HG02981 (cell line): ENCODE measurements around the gene GIPC3.
"Not testable (repeated sequence)": the region's sequence is repeated elsewhere in the genome, so short reads cannot be mapped to it uniquely, and the experiment has no call there.

Experiments
- ATAC-seq: cut with Tn5 transposase; IDR thresholded peaks from one replicate; pipeline ENCODE4 v1.9.1; 2021; ENCODE audit warnings: mild to moderate bottlenecking, moderate library complexity; ENCODE audit not compliant: unreplicated experiment

GIPC3 gene

GRCh38 chr19:3575949-3576673 is 9.2 kb upstream of the GIPC3 start:
- no peak for ATAC-seq

GRCh38 chr19:3576696-3577443 is 8.4 kb upstream of the GIPC3 start:
- no peak for ATAC-seq

- no peak for ATAC-seq
Measured at GRCh38 chr19:3577723-3578344, 7.4 kb upstream of the GIPC3 start.

- ATAC-seq: no peak
Measured at GRCh38 chr19:3578390-3578789, 6.9 kb upstream of the GIPC3 start.

- no peak for ATAC-seq
Measured at GRCh38 chr19:3580156-3580934, 4.9 kb upstream of the GIPC3 start.

- ATAC-seq: not testable (repeated sequence)
Measured at GRCh38 chr19:3581792-3582191, 3.5 kb upstream of the GIPC3 start.

GRCh38 chr19:3584036-3584802 is 1.1 kb upstream of the GIPC3 start:
- not testable (repeated sequence) for ATAC-seq

GRCh38 chr19:3586127-3586626 is 899 bp downstream of the GIPC3 start:
- no peak for ATAC-seq

GRCh38 chr19:3586707-3587346 is 1.5 kb downstream of the GIPC3 start:
- ATAC-seq: no peak

- ATAC-seq: no peak
Measured at GRCh38 chr19:3589439-3589838, 4.2 kb downstream of the GIPC3 start.

- no peak for ATAC-seq
Measured at GRCh38 chr19:3589949-3590348, 4.7 kb downstream of the GIPC3 start.

- ATAC-seq: no peak
Measured at GRCh38 chr19:3590991-3591659, 5.8 kb downstream of the GIPC3 start.

- no peak for ATAC-seq
Measured at GRCh38 chr19:3591876-3592613, 6.8 kb downstream of the GIPC3 start.

- no peak for ATAC-seq
Measured at GRCh38 chr19:3593156-3593555, 7.9 kb downstream of the GIPC3 start.

GRCh38 chr19:3595521-3596061 is 10.3 kb downstream of the GIPC3 start:
- no peak for ATAC-seq

- ATAC-seq: no peak
Measured at GRCh38 chr19:3599776-3600187, 14.5 kb downstream of the GIPC3 start.

- no peak for ATAC-seq
Measured at GRCh38 chr19:3601021-3601420, 15.7 kb downstream of the GIPC3 start.

- no peak for ATAC-seq
Measured at GRCh38 chr19:3603121-3603811, 18.0 kb downstream of the GIPC3 start.
